RCC 7860 (cell line): ENCODE results near the gene CHD3.

ENCODE experiments used
- DNase-seq: peaks from one replicate; pipeline ENCODE4 v3.0.0-alpha.2; 2015; ENCODE audit warnings: low spot score
- FAIRE-seq: peaks from 2 replicates; lab custom pipeline; 2012; peaks lifted over from hg19 to GRCh38; lab: Jason Lieb, UNC

CHD3 gene

GRCh38 chr17:7864995-7865650, 23.5 kb upstream of the CHD3 start:
- FAIRE-seq (no peak), DNase-seq (no peak)

- FAIRE-seq (no peak), DNase-seq (no peak)
These were observed 20.7 kb upstream of the CHD3 start for GRCh38 chr17:7867881-7868329.

GRCh38 chr17:7873051-7873450, 15.5 kb upstream of the CHD3 start:
- FAIRE-seq (no peak), DNase-seq (no peak)

GRCh38 chr17:7875804-7876370, 12.7 kb upstream of the CHD3 start:
- FAIRE-seq (no peak), DNase-seq (no peak)

- DNase-seq (no peak), FAIRE-seq (no peak)
These were observed 10.4 kb upstream of the CHD3 start for GRCh38 chr17:7878234-7878633.

- DNase-seq, result no peak
- no peak for FAIRE-seq
These were observed 8.3 kb upstream of the CHD3 start for GRCh38 chr17:7880076-7880868.

- no peak for DNase-seq
- FAIRE-seq, result no peak
These were observed 7.1 kb upstream of the CHD3 start for GRCh38 chr17:7881276-7882054.

- FAIRE-seq, result no peak
- DNase-seq, result no peak
These were observed 6.5 kb upstream of the CHD3 start for GRCh38 chr17:7882068-7882467.

- no peak for DNase-seq
- FAIRE-seq, result no peak
These were observed 6.0 kb upstream of the CHD3 start for GRCh38 chr17:7882629-7883028.

GRCh38 chr17:7883781-7884386, 4.7 kb upstream of the CHD3 start:
- FAIRE-seq (peak; percentile 66), DNase-seq (peak; percentile 27)

- DNase-seq (no peak), FAIRE-seq (no peak)
These were observed 3.8 kb upstream of the CHD3 start for GRCh38 chr17:7884581-7885366.

GRCh38 chr17:7885367-7886226, 3.0 kb upstream of the CHD3 start:
- DNase-seq, result peak; percentile 31
- no peak for FAIRE-seq

GRCh38 chr17:7886227-7887037, 2.2 kb upstream of the CHD3 start:
- FAIRE-seq (no peak), DNase-seq (no peak)

GRCh38 chr17:7887038-7887481, 1.5 kb upstream of the CHD3 start:
- FAIRE-seq (no peak), DNase-seq (no peak)

- peak; percentile 83 for DNase-seq
- FAIRE-seq, result peak; percentile 85
These were observed 956 bp upstream of the CHD3 start for GRCh38 chr17:7887482-7888183.

- DNase-seq (peak; percentile 79), FAIRE-seq (peak; percentile 82)
These were observed 772 bp downstream of the CHD3 start for GRCh38 chr17:7889166-7889955.
